PFSK-1 (cell line): Measurements from ENCODE around the gene PPP2R2C.

Experiments
- FOXP2 ChIP-seq: optimal IDR thresholded peaks from 2 replicates; pipeline ENCODE3; 2011; ENCODE audit warnings: borderline replicate concordance, control low read depth, inconsistent platforms; ENCODE audit not compliant: insufficient read depth; ENCODE audit errors: extremely low read length, extremely low read depth
- TAF1 ChIP-seq: IDR thresholded peaks from 2 replicates; pipeline ENCODE4 v1.6.1; 2012; ENCODE audit warnings: low read length, control low read depth, borderline replicate concordance; ENCODE audit not compliant: insufficient read depth
- TF ChIP-seq, protein P1 (sequence below), 2 experiments: IDR thresholded peaks; 2 replicates each; pipeline versions ENCODE4 v1.6.1 to v1.8.0; 2011 to 2012; ENCODE audit warnings: low read depth in 2 of 2, low read length in 2 of 2, control low read depth in 1 of 2, inconsistent platforms in 1 of 2, mild to moderate bottlenecking in 1 of 2, moderate library complexity in 1 of 2; ENCODE audit not compliant: insufficient read depth in 1 of 2

GRCh38 chr4:6516762-6517161 lies 44.3 kb upstream of the PPP2R2C start:
- TF ChIP-seq TAF1: no peak
- TF ChIP-seq, protein P1, sequence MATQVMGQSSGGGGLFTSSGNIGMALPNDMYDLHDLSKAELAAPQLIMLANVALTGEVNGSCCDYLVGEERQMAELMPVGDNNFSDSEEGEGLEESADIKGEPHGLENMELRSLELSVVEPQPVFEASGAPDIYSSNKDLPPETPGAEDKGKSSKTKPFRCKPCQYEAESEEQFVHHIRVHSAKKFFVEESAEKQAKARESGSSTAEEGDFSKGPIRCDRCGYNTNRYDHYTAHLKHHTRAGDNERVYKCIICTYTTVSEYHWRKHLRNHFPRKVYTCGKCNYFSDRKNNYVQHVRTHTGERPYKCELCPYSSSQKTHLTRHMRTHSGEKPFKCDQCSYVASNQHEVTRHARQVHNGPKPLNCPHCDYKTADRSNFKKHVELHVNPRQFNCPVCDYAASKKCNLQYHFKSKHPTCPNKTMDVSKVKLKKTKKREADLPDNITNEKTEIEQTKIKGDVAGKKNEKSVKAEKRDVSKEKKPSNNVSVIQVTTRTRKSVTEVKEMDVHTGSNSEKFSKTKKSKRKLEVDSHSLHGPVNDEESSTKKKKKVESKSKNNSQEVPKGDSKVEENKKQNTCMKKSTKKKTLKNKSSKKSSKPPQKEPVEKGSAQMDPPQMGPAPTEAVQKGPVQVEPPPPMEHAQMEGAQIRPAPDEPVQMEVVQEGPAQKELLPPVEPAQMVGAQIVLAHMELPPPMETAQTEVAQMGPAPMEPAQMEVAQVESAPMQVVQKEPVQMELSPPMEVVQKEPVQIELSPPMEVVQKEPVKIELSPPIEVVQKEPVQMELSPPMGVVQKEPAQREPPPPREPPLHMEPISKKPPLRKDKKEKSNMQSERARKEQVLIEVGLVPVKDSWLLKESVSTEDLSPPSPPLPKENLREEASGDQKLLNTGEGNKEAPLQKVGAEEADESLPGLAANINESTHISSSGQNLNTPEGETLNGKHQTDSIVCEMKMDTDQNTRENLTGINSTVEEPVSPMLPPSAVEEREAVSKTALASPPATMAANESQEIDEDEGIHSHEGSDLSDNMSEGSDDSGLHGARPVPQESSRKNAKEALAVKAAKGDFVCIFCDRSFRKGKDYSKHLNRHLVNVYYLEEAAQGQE (IDR thresholded peaks at IDR 0.05; ENCODE audit: insufficient read depth in 1 of 2, low read depth in 2 of 2, low read length in 2 of 2): no peak
- no peak for TF ChIP-seq FOXP2
